ENCODE data around the gene FGF2.
A peak's percentile ranks its signal among the peaks of the same experiment; 100 is the strongest.

The FGF2 gene

DNA sequence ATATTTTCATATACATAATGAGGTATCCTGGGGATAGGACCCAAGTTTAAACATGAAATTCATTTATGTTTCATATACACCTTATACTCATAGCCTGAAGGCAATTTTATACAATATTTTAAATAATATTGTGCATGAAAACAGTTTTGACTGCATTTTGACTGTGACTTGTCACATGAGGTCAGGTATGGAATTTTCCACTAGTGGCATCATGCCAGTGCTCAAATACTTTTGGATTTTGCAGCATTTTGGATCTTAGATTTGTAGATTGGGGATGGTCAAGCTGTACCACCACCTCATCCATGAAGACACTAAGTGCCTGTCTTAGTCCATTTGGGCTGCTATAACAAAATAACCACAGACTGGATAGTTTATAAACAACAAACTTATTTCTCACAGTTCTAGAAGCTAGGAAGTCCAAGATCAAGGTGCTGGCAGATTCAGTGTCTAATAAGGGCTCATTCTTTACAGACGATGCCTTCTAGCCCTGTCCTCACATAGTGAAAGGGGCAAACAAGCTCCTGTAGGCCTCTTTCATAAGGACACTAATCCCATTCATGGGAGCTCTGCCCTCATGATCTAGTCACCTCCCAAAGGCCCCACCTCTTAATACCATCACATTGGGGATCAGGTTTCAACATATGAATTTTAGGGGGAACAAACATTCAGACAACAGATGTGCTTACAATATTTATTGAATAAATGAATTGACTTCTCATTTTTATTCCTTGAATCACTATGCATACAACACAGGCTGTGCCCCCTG lies 86.4 kb downstream of the FGF2 start:
- TF ChIP-seq, protein P1, sequence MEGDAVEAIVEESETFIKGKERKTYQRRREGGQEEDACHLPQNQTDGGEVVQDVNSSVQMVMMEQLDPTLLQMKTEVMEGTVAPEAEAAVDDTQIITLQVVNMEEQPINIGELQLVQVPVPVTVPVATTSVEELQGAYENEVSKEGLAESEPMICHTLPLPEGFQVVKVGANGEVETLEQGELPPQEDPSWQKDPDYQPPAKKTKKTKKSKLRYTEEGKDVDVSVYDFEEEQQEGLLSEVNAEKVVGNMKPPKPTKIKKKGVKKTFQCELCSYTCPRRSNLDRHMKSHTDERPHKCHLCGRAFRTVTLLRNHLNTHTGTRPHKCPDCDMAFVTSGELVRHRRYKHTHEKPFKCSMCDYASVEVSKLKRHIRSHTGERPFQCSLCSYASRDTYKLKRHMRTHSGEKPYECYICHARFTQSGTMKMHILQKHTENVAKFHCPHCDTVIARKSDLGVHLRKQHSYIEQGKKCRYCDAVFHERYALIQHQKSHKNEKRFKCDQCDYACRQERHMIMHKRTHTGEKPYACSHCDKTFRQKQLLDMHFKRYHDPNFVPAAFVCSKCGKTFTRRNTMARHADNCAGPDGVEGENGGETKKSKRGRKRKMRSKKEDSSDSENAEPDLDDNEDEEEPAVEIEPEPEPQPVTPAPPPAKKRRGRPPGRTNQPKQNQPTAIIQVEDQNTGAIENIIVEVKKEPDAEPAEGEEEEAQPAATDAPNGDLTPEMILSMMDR (IDR thresholded peaks at IDR 0.05; ENCODE audit: borderline replicate concordance, insufficient read depth, low read depth, low read length) = no peak
- H3K4me3 ChIP-seq (ENCODE audit: low read depth, low read length) = no peak overlapping the region

DNA sequence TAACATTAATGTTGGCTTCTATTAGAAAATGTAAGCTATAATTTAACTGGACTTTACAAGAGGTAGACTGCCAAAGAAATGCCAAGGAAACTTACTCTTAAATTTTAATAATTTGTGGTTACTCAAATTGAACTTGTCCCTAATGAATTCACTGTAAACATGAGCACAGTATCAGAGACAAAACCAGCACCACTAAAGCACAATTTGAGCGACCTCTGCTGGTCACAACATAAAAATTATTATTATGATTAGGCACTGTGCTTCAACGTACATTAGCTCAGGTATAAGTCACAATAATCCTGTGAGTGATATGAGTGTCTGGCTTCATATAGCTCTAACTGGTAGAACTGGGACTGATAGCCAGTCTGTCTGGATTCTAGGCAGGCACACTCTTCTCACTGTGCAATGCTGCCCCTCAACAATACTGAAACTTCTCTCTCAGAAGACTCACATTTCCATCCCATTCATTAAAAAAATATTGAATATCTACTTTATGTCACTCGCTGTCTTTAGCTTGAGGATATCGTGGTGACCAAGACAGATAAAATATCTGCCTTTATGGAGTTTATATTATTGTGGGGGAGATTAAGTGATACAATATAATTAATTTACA lies 87.8 kb downstream of the FGF2 start:
- TF ChIP-seq, protein P1 (IDR thresholded peaks at IDR 0.05; ENCODE audit: borderline replicate concordance, insufficient read depth, low read depth, low read length) = 0 out of 2 replicates have a peak, but pooled peaks have one; percentile 5
- no peak overlapping the region for H3K4me3 ChIP-seq (ENCODE audit: low read depth, low read length)

DNA sequence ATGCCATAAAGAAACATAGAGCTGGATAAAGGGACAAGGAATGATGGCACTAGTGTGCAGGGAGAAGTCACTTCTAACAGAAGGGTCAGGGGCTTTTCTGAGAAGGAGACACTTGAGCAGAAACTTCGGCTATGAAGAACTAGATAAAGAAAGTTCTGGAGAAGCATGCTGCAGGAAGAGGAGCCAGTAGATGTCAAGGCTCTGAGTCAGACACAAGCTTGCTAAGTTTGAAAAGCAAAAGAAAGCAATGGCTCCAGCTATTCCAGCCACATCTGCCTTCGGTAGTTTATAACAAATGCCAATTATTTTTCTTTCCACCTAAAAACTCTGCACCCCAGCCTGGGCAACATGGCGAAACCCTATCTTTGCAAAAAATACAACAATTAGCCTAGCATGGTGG lies 88.3 kb downstream of the FGF2 start:
- TF ChIP-seq, protein P1 (IDR thresholded peaks at IDR 0.05; ENCODE audit: borderline replicate concordance, insufficient read depth, low read depth, low read length) = no peak
- no peak overlapping the region for H3K4me3 ChIP-seq (ENCODE audit: low read depth, low read length)

DNA sequence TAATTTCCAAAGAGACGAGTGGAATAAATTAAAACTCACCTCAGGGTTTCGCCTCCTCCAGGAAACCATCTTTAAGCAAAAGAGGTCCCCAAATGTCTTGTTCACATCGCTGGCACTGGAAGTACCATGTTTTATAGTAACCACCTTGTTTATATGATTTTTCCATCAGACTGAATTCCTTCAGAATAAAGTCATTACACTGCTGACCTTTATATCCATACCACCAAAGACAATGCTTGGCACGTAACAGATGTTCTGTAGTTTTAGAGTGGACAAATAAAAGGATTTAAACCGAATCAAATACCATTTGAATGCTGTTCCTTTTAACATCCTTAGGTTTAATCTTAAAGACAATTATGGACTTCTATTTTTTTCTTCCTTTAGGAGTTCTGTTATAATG lies 91.1 kb downstream of the FGF2 start:
- TF ChIP-seq, protein P1 (IDR thresholded peaks at IDR 0.05; ENCODE audit: borderline replicate concordance, insufficient read depth, low read depth, low read length) = no peak
- no peak overlapping the region for H3K4me3 ChIP-seq (ENCODE audit: low read depth, low read length)

DNA sequence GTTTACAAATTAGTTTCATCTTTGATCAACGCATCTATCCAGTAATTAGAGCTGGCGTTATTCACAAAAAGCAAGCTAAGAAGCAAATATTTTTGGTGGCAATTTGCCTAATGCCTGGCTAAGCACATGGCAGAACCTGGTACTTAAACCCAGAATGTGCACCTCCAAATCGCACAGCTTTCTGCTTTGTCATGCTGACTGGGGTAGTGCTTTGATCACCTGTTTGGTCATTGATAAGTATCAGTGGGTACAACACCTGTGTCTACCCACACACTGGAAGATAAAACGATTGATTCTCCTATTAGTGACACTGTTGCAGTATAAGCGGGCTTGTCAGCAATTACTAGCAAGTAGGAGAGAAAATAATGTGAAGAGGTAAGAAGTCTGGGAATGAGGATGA lies 93.8 kb downstream of the FGF2 start:
- no peak overlapping the region for H3K4me3 ChIP-seq (ENCODE audit: low read depth, low read length)

DNA sequence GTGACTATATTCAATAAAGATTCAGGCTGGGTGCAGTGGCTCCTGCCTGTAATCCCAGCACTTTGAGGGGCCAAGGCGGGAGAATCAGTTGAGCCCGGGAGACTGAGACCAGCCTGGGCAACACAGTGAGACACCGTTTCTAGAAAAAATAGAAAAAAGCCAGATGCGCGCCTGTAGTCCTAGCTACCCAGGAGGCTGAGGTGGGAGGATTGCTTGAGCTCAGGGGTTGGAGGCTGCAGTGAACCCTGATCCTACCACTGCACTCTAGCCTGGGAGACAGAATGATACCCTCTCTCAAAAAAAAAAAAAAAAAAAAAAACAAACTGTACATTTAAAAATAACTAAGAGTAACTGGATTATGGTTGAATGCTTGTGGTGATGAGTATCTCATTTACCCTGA lies 94.7 kb downstream of the FGF2 start:
- no peak overlapping the region for H3K4me3 ChIP-seq (ENCODE audit: low read depth, low read length)
- TF ChIP-seq, protein P1 (IDR thresholded peaks at IDR 0.05; ENCODE audit: borderline replicate concordance, insufficient read depth, low read depth, low read length) = no peak

More for the DNA sequence above, 93.8 kb downstream of the FGF2 start:
- TF ChIP-seq, protein P1 (IDR thresholded peaks at IDR 0.05; ENCODE audit: borderline replicate concordance, insufficient read depth, low read depth, low read length) = no peak
